Stimulated activated CD8-positive, alpha-beta memory T cell treated with anti-CD3 and anti-CD28 coated beads, Interleukin-4, amount 100 ng/mL, for 4 hours (primary cell): ENCODE measurements around the gene UNC5C.

Experiments
- DNase-seq, 2 donors: peaks; one replicate each; pipeline ENCODE4 v3.0.0-alpha.2; 2020; ENCODE audit warnings: low read depth in 2 of 2, low spot score in 1 of 2

Gene UNC5C

DNA sequence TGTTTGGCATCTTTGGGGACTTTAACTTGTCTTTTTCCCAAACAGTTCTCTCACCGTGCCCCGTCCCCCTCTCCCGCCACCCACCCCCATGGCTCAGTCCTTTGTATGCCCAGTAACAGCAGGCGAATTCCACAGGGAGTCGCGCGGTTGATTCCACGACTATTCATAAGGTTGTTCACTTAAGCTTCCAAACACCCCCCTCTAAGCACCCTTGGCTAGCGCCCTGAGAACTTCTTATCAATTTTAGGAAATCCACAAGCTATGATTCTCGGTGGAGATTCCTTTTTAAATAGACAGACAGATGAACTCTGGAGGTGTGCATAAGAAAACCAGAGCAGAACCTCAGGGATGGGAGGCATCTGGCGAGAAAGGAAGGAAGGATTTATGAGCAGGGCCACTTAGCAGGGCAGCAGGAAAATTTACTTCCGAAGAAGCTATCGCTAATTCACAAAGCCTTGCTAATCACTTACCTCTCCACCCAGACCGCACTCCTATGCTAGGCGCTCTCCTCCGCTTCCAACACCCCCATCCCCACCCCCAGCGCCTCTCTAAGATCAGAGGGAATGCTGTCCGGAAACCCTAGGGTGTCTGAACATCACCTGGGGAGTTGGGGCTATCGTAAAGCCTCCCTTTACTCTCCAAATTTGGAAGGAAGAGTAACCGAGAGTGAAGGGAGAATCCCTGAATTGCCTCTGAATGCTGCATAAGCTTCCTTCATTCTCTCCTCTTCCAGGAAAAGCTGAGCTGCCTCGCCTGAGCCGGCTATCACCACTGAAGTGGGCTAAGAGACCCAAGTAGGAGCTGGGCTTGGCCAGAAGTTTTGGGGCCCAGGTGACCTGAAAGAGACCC, 1.7 kb downstream of the UNC5C start:
- DNase-seq, result no peak

DNA sequence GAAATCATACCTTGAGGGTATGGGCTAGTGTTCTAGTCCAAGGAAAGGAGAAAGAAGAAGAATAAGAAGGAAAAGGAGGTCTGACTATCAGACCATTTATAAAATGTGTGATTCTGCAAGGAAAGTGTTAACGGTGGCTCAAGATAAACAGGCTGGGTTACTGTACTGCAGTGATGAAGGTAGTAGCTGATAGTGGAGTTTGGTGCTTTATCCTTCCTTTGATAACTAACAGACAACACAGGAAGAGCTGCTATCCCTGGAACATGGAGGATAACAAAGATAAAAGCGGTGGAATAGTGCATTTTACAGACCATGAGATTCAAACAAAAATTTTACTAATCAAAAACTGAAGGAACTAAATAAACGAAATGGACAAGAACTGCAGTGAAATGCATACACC, 2.6 kb downstream of the UNC5C start:
- DNase-seq, result no peak

DNA sequence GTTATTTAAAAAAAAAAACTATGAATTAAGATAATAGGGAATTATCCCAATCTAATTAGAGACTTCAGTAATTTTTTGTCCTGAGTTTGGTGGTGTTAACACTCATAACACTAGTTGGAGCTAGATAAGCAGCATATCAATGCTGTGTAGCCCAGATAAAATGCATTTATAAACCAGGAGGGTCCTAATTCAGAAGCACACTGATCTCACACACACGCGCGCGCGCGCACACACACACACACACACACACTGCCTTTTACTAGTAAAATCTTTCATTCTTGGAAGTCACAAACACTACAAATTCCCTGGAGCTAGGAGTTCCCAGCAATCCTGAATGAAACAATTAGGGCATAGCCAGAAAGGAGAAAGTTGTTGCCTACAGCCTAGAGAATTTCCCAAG, 3.2 kb downstream of the UNC5C start:
- no peak for DNase-seq

DNA sequence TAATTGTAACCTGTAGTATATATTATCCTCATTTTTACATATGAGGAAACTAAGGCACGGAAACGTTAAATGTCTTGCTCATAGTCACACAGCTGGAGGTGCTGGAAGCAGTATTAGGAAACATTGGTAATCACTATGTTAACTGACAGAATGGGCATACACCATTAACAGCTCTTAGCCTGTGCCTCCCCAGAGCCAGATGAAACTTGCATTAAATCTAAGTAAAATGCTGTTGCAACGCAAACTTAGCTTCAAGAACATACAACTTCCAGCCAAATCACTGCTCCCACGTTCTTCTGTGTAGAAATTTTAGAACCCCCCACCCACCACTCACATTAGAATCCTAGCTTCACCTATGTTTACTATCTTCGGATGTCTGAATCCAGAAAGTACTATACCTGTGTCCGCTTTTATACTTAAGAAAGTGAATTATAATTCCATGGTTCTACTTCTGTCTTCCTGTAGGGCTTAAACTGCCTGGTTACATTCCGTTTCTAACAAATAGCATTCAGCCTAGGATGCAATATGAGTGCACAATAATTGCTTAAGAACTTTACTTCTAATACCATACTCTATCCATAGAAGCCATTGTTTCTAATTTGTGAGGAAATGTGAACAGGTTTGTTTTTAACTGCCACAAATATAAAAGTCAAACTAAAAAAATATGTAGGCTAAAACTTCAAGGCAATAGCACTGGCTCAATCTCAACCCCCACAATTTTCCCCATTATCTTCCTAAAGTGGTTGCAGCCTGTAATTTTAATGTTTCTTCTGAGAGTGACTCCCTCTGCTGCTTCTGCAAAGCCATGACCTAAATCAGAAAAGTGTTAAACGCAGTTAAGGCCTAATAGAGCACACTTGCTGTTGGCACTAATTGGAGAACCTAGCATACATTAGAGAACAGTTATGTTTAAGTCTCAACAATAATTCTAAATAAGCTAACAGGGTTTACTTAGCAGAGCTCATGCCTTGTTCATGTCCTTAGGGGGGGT, 4.4 kb downstream of the UNC5C start:
- no peak for DNase-seq

DNA sequence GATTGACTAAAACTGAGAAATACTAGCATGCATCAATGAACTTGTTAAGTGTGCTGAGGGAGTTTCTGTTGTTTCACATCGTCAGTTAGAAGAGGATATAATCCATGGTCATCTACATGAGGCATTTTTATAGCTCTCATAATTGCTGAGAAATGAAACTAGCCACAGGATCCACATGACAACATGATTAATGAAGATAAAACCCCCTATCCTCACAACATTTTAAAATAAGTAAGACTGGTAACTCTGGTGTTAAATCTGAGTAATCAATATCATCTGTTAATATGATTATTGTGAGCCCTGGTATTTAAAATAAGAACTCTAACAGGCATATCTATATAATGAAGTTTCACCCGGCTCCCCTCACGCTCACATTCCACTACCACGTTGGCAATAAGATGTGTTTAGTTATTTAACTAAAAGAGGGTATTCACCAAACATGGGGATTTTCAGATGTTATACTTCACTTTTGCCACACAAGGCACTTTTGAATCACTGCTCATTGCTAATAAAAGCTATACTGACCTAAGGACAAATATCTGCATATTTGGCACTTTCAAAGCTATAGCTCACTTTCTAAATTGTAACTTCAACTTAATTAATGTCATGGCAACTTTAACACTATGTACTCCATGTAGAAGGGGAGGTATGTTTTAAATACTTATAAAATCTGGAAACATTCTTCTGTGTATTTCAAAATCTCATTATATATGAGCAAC, 6.7 kb downstream of the UNC5C start:
- DNase-seq, result no peak

DNA sequence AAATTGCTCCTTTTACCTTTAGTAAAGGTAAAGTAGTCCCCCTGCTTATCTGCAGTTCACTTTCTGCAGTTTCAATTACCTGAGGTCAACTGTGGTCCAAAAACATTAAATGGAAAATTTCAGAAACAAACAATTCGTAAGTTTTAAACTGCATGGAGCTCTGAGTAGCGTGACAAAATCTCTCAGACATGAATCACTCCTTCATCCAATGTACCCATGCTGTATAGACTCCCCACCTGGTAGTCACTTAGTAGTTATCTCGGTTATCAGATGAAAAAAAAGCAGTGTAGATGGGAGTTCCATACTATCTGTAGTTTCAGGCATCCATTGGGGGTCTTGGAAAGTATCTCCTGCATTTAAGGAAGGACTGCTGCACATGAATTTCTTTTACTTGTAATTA, 7.7 kb downstream of the UNC5C start:
- no peak for DNase-seq

DNA sequence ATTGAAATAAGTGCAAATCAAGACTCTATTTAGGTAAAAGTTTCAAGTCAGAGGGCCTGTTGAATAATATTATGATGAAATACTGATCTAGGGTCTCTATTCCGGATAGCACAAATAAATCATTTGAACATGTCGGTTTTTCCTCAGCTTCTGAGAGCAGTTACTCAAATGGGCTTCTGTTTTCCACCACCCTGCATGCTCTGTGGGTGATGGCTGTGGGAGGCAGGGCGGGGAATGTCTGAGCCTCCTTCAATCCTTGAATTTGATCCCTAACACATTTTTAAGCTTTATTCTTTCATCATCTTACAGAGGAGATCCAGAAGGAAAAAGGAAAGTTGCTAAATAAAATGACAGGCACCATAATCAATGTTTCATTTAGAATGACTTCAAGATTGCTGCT, 8.5 kb downstream of the UNC5C start:
- no peak for DNase-seq

DNA sequence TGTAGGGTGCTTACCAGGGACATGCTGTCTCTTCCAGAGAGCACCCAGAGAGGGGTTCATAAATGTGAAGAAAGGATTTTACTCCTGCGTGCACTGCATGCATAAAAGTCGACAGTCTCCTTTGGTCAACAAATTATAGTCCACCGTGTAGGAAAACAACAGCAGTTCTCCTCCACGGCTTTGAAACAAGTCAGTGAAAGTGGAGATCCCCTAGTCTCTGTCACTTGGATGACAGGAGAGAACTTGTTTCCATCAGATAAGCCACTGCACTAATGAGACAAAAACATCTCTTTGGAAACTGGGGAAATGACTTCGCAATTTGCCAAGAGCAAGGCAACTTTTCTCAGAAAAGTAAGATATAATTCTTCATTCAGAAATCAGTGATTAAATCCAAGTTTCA, 9.7 kb downstream of the UNC5C start:
- DNase-seq, result no peak

DNA sequence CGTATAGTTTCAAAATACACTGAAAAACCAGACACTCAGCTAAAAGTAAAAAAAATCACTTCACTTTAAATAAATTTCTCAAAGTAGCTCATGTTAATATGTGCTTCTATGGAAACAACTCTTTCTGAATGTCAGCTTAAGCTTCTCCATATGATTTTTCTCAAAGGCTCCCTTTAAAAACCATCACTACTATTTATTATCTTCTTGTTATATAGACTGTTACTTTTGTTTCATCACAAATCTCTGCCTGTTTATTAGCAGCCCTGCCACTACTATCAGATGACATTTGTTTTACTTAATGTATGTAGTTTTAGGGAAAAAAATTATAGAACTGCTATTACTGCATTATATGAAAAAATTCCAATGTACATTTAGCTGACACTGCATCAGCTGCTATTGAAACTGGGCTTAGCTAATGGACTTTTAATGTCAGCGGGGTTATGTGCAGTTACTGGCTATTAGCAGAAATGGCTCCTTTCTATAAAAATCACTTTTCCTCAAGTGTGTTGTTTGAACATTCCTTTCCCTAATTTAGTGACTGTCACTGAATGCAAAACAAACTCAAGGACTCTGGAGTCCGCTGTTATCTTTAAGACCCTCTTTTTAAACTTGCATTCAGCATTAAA, 10.8 kb downstream of the UNC5C start:
- no peak for DNase-seq

DNA sequence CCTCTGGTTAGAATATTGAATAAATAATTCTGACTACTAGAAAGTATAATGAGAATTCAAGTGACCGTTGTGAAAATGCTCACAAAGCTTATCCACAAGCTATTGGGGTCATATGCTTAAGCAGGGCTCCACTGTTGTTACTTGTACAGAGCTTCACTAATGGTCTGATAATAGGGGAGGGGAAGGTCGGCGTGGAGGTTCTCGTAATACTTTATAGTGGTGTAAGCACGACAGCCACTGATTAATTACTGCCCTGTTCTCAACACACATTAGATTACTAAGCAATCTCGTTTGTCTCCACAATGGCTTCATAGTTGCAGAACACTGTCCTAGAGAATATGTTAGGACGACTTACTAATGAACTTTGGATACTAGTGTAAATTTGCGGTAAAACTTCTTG, 11.6 kb downstream of the UNC5C start:
- no peak for DNase-seq

DNA sequence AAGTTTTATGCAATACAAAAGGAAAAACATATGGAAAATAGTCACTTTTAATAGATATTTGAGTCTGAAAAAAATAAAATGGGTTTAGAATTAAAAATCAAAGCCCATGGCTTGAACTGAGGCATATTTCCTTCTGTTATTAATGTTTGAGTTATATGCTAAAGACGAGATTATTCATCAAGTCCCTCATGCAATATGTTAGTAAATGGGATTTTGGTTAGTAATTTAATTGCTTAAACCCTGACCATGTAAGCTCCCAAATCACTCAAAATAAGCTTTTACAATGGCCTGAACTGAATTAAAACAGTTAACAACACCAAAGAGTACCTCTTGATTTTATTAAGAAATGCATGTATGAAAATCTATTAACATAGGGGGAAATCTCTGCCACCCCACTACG, 12.1 kb downstream of the UNC5C start:
- DNase-seq, result no peak

DNA sequence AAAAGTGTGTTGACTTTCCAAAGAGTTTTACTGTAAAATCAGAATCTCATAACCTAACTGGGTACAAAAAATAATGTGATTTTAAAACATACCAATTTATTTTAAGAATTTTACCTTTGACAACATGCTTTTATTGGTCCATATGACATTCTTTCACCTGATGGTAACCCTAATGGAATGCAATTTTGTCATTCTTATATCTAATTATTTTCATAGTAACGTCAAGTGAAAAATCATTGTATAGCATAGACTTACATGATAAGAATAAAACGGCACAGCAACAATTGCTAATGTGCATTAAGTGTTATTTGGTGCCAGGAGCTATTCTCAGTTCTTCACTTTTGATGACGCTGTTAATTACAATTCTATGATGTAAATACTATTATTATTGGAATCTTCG, 13.6 kb downstream of the UNC5C start:
- DNase-seq, result no peak

DNA sequence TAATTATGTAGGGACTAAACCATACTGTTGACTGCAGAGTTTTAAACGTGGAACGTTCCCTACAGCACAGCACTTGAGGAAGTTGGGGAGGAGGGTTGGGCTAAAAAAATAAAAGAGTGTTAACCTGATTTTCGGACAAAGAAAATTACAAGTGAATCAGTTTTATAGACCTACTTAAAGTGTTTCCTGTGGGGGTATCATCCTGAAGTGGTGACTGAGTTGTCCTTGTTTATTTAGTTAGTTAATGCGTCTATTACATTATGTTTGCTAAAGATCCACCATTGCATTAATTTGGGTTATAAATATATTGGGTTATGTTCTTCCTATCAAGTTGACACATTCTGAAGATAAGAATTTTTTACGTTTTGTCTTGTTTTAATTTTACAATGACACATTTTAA, 14.7 kb downstream of the UNC5C start:
- DNase-seq, result no peak

DNA sequence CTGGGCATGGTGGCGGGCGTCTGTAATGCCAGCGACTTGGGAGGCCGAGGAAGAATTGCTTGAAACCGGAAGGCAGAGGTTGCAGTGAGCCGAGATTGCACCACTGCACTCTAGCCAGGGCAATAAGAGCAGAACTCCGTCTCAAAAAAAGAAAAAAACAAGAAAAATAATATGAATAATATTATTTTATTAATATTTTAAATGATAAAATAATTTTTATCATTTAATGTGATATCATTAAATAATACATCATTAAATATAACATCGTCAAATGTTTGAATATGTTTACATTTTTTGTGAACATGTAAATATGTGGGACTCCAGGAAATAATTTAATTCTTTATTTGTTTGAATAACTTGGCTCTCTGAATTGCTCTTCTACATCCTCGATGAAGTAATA, 15.5 kb downstream of the UNC5C start:
- DNase-seq, result no peak

DNA sequence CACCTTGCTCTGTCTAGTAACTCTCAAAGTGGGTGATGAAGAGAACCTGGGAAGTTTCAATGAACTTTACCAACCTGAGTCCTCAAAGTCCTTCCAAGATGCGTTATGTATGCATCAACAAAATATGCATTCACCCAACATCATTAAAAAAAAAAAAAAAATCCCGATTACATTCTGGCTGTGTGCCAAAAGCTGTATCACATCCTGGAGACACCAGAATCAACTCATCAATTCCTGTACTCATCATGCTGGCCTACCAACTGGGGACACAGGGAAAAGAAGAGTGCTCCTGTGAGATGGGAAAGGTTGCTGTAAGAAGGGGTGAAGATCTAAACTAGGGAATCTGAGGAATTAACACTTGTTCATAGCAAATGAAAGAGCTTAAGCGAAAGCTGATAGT, 16.5 kb downstream of the UNC5C start:
- no peak for DNase-seq

DNA sequence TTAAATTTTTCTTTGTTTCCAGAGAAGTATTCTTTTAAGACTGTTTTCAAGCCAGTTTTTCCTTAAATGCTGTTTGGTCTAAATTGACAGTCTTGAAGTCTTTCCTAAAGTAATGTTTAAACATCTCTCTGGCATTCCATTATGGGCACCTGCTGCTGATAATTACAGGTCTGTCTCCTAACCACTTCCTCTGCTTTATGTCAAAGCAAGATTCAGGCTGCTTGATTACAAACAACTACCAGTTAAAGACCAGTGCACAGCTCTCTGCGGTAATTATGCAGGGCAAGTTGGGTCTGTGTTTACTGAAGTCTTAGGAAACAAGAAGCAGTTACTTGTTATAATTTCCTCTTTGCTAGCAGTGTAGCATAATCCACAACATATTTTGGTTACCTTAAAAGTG, 17.6 kb downstream of the UNC5C start:
- no peak for DNase-seq

DNA sequence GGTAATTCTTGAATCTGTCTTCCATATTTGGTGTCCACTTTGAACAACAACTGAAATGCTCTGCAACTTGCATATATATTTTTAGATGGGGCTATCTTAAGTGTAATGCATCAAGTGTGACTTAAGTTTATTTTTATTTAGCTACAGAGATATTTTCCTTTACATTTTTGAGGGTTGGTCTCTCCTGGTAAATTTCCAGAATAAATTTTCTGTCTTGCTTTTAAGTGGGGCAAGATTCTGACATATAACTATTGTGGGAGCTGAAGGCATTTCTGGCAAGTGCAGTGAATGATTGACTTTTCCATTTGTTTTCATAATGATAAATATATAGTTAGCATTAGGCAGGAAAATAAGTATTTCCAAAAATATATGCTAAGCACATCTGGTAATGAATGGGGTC, 18.8 kb downstream of the UNC5C start:
- DNase-seq, result no peak

DNA sequence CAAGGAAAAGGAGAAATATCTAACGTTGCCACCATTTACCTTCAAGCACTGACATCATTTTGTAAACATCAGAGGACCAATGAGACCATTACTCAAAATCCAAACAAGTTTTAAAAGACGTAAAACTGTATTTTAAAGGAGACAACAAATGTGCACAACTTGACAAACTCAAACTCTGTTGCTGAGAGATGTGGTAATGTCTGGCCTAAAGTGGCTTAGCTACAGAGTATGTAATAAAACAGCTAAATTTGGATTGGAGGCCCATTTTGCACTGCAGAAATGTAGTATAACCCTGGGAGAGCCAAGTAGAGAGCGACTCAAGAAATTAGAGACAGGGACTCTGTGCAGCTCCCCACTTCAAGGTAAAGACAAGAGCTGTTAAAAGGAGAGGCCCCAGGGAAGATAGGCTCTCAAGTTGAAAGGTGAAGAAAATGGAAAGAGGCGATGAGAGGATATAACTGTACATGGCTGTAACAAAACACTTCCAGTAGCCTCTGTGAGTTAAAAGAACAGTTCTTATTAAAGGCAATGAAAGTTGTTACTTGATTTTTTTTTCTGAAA, 20.3 kb downstream of the UNC5C start:
- DNase-seq, result no peak

DNA sequence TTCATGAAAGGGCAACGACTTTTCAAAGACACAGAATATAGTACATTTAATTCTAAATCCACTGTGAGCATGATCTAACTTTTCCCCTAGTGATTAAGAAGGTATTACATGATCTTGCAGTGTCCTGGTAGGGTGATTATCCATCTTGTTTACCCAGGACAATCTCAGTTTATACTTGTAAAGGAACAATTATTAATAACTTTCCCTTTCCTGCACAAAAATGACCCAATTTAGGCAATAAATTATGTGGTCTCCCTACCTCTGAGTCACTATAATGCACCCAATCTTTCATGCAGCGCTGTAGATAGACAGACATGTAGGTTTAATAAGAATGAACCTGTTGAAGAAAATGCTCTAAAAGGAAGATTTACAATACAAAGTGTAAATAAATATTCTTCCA, 22.7 kb downstream of the UNC5C start:
- no peak for DNase-seq

DNA sequence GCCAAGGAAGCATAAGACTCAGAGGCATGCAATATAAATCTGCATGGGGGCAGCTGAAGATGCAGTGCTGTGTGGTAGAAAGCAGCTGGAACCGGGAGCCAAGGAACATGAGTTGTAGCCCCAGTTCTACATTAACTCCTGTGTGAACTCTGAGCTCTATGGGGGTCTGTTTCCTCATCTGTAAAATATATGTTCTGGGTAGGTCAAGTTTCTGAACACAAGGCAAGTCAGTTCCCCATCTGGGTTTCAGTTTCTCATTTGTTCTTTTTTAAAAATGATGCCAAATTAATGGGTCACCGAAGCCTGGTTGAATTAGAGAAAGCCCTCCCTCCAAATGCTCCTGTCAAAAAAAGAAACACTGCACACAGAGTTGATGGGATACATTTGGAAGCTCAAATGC, 24.0 kb downstream of the UNC5C start:
- no peak for DNase-seq

DNA sequence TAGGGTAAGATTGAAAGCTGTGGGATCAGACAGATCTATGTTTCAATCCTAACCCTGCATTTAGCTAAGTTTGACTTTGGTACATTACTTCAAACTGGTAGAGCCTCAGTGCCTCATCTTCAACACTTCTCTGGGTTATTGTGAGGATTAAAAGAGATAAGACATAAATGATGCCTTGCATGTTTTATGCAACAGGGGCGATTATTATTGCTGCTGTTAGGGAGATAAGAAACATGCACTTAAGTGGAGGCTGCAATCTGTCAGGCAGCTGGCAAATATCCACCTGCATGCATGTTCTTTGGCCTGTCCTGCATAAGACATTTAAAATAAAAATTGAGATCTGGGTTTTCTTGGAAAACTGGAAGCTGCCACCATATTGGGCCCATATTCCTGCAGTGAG, 24.6 kb downstream of the UNC5C start:
- DNase-seq, result no peak
